Esophagus muscularis mucosa (tissue), 4 donors: ENCODE results near the gene CYP27B1.

Experiments used
- CTCF ChIP-seq, 3 experiments: fragments of 200-600 bp in 2 of 3; fragments of 450-650 bp in 1 of 3; sonication (generic) in 2 of 3; IDR thresholded peaks; one replicate each; pipeline ENCODE4 v1.5.1; 2017 to 2019; ENCODE audit warnings: antibody characterized with exemption in 3 of 3, mild to moderate bottlenecking in 2 of 3, moderate library complexity in 1 of 3
- EP300 ChIP-seq: sonication (generic); formaldehyde crosslinking; IDR thresholded peaks from one replicate; pipeline ENCODE4 v1.6.1; 2017; ENCODE audit warnings: antibody characterized with exemption
- POLR2A ChIP-seq: fragments of 450-650 bp; IDR thresholded peaks from one replicate; pipeline ENCODE4 v1.6.1; 2017; ENCODE audit warnings: antibody characterized with exemption, moderate library complexity, mild to moderate bottlenecking, low read depth
- POLR2AphosphoS5 ChIP-seq, 2 donors: sonication (generic); formaldehyde crosslinking; IDR thresholded peaks; one replicate each; pipeline ENCODE4 v1.6.1; 2017; ENCODE audit warnings: antibody characterized with exemption in 2 of 2

GRCh38 chr12:57756406-57757341 lies 10.2 kb downstream of the CYP27B1 start:
- peak; percentile 44 to 72 (median 49) for TF ChIP-seq CTCF (IDR thresholded peaks at IDR 0.05)
- TF ChIP-seq EP300: no peak
- no peak for TF ChIP-seq POLR2A
- TF ChIP-seq POLR2AphosphoS5 (IDR thresholded peaks at IDR 0.05): no peak
